NAMALWA (cell line): ENCODE data around the gene DIP2A.
"Not testable (repeated sequence)": the region's sequence is repeated elsewhere in the genome, so short reads cannot be mapped to it uniquely, and the experiment has no call there.

Source experiments
- DNase-seq: peaks from one replicate; pipeline ENCODE4 v3.0.0-alpha.2; 2015; ENCODE audit warnings: low spot score

DIP2A gene

DNA sequence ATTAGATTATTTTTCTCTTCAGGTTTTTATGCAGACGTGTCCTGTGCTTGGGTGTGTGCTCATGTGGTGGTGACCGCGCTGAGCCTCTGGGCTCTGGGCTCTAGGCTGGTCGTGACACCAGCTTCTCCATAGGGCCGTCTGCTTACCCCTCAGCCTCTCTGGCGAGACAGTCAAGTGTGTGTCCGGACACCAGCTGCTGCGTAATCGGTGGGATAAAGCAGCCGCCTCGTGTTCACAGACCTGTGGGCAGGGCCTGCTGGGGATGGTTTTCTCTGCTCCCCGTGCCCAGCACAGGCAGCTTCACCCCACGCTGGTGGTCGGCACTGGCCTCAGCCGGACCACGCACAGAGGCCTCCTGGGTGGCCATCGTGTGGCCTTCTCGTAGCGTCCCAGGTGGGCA lies 33.6 kb upstream of the DIP2A start:
- DNase-seq: no peak

DNA sequence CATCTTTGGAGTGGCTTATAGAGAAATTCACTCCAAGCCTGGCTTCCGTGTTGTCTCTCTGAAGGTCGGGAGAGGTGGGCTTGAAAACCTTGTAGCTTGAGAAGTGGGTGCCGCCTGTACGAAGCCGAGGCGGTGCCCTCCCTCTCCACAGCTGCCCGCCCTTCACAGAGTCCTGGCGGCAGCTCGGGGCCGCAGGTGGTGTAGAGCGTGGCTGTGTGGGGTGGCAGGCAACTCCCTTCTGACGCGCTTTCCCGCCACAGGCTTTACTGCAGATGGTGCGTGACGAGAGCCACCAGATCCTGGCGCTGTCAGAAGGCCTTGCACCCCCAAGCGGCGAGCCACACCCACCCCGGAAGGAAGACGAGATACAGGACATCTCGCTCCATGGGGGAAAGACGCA lies 33.1 kb upstream of the DIP2A start:
- DNase-seq: no peak

DNA sequence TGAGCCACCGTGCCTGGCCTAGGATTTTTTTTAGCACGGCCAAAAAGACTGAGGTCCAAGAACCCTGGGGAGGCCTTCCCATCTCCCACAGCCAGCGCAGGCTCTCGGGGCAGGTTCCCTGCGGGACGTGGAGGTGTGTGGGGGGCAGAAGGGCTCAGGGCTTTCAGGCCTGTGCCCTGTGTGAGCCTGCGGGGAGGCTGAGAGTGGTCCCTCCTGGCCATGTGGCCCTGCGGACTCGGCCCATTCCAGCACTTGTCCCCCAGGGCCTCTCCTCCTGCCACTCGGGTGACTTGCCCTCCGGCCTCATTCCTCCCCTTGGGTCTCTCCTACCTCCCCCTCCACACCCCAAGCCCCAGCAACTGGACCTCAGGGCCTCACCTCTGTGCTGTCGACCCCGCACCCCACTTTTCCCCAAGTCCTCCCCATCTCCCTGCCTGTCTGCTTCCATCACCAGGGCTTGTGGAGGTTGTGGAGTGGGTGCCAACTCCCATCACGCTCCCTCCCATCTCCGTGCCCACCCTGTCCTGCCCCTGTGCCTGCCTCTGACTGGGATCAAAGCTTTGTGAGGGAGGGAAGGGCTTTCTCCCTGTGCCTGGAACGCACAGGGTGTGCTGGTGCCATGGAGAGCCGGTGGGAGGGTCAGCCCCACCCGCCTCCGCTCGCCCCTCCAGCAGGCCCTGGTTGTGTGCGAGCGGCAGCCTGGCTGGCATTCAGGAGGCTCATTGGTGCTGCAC lies 32.2 kb upstream of the DIP2A start:
- no peak for DNase-seq

DNA sequence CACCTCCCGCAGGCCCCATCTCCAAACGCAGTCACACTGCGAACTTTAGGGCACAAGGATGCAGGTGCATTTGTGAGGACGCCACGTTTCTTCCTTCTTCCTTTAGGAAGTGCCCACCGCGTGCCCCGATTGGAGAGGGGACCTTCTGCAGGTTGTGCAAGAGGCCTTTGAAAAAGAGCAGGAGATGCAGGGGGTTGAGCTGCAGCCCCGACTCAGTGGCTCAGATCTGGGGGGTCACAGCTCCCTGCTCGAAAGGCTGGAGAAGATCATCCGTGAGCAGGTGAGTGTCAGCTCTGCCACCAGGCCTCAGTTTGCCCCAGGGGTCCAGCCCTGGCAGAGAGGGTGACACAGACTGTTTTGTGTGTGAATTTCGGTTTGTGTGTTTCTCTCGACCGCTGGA lies 31.2 kb upstream of the DIP2A start:
- no peak for DNase-seq

DNA sequence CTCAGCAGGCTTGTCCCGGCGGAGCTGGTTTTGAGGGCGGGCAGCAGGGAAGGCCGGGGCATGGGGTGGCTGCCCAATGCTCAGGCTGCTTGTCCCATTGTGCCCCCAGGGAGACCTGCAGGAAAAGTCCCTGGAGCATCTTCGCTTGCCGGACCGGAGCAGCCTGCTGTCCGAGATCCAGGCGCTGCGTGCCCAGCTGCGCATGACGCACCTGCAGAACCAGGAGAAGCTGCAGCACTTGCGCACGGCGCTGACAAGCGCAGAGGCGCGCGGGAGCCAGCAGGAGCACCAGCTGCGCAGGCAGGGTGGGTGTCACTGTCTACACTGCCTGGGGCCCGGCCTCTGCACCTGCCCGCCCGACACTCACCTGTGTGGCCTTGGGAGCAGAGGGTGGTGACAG lies 30.4 kb upstream of the DIP2A start:
- no peak for DNase-seq

DNA sequence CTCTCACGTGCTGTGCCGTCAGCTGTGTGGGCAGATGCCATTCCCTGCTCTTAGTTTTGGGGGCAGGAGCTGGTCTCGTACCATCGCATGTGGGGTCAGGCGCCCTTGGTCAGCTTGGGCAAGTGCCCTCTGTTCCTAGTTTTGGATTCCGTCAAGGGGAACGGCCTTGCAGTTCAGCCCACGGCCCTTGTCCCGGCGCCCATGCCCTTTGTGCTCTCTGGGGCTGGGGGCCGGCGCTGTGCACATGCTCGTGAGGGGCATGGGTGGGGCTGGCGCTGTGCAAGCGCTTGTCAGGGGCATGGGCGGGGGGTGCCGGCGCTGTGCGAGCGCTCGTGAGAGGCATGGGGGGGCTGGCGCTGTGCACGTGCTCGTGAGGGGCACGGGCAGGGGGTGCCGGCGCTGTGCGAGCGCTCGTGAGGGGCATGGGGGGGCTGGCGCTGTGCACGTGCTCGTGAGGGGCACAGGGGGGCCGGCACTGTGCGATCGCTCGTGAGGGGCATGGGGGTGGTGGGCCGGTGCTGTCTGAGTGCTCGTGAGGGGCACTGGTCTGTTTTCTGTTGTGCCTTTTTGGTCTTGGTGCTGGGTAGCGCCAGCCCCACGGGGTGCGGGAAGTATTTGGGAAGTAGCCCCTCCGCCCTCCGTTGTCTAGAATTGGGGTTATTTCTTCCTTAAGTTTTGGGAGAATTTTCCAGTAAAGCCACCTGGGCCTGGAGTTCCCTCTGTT lies 29.5 kb upstream of the DIP2A start:
- no peak for DNase-seq

DNA sequence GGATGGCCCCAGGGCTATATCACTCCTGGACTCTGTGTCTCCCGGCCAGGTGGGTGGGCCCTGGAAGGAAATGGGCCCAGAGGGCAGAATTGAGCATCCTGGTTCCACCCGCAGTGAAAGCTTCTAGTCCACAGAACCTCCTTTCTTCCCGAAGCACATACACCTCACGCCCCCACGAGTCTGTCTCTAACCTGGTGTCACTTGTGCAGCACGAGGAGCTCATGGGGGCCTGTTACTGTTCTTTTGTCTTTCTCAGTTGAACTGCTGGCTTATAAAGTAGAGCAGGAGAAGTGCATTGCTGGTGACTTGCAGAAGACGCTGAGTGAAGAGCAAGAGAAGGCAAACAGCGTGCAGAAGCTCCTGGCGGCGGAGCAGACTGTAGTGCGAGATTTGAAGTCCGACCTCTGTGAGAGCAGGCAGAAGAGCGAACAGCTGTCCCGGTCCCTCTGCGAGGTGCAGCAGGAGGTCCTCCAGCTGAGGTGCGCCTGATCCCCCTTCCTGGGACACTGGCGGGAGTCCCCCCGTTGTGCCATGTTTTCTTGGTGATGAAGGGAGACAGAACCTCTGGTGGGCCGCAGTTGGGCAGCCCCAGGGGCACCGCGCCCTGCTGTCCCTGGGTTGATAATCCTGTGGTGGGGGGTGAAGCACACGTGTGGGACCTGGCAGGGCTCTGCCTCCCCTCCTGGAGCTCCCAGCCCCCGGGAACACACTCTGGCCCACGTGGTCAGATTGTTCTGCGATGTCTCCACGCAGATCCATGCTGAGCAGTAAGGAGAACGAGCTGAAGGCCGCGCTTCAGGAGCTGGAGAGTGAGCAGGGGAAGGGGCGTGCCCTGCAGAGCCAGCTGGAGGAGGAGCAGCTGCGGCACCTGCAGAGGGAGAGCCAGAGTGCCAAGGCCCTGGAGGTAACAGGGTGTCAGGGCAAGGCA lies 28.7 kb upstream of the DIP2A start:
- no peak for DNase-seq

DNA sequence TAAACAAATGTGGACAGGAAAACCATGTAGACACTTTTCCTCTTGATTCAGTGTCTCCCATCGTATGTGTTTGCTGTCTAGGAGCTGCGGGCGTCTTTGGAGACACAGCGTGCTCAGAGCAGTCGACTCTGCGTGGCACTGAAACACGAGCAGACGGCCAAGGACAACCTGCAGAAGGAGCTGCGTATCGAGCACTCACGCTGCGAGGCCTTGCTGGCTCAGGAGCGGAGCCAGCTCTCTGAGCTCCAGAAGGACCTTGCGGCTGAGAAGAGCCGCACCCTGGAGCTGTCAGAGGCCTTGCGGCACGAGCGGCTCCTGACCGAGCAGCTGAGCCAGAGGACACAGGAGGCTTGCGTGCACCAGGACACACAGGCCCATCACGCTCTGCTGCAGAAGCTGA lies 27.2 kb upstream of the DIP2A start:
- DNase-seq: no peak

DNA sequence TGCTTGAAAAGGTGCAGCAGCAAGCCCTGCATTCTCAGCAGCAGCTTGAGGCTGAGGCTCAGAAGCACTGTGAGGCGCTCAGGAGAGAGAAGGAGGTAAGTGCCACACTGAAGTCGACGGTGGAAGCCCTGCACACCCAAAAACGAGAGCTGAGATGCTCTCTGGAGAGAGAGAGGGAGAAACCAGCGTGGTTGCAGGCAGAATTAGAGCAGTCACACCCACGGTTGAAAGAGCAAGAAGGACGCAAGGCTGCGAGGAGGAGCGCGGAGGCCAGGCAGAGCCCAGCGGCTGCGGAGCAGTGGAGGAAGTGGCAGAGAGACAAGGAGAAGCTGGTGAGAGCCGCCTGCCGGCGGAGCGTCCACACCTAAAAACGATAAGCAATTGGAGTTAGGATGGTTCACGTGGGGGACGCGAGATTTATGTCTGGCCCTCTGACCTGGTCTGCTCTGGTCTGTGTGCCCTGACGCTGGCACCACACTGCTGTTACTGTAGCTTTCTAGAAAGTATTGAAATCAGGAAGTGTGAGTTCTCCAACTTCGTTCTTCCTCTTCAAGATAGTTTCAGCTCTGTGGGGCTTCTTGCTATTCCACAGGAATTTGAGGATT lies 26.7 kb upstream of the DIP2A start:
- DNase-seq: no peak

DNA sequence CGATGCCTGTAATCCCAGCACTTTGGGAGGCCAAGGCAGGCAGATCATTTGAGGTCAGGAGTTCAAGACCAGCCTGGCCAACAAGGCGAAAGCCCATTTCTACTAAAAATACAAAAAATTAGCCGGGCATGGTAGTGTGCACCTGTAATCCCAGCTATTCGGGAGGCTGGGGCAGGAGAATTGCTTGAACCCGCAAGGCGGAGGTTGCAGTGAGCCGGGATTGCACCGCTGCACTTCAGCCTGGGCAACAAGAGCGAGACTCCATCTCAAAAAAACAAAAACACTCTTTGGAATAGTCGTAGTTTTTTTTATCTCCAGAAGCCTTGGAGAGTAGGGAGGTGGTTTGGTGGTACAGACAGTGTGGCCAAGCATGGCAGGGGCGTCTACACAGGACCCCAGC lies 25.6 kb upstream of the DIP2A start:
- DNase-seq: not testable (repeated sequence)

DNA sequence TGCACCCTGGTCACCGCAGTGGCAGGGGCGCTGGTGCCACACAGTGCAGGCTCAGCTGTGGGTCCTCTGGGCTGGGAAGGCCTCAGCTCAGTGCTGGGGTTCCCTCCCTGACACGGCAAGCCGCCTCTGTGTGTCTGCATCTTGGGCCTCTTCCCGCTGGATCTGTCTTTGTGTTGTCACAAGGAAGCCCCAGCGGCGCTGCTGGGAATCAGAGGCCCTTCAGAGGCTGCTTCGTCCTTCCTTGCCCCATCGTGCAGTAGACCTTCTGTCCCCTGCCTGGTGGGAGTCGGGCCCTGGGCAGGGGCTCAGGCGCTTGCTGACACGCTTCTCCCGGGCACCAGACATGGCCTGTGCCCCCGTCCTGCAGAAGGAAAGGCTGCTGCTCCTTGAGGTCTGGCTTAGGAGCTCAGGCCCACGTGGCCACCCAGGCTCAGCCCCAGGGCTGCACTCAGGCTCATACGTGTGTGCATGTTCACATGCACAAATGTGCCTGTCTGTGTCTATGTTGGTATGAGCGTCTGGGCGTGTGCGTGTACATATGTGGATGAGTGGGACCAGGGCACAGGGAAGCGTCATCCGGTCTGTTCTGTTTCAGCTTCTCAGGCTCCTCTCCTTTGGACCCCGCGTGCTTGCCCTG lies 24.3 kb upstream of the DIP2A start:
- DNase-seq: no peak

DNA sequence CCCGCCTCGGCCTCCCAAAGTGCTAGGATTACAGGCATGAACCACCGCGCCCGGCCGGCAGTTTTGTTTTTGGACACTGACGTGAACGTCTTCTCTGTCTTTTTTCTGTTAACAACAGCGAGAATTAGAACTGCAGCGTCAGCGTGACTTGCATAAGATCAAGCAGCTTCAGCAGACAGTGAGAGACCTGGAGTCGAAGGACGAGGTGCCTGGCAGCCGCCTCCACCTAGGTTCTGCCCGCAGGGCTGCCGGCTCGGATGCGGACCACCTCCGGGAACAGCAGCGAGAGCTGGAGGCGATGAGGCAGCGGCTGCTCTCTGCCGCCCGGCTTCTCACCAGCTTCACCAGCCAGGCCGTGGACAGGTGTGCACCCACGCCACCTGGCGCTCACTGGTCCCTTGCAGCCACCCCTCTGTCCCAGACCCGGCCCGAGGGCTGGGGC lies 22.9 kb upstream of the DIP2A start:
- no peak for DNase-seq

DNA sequence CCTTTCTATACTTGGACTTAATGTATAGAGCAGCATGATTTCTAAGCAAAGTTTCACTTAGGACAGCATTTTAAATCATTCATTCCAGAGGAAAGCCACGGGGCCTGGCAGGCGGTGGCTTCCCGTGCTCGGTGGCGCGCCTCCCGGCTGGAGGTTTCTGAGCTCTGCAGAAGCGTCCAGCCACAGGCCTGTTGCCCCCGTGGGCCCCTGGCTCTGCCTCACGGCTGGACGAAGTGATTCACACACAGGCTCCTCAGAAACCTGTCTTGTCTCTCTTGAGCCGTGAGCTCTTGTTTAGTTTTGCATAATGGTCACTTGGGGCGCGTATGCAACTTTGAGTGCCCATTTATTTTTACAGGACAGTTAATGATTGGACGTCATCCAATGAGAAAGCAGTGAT lies 22.1 kb upstream of the DIP2A start:
- no peak for DNase-seq

DNA sequence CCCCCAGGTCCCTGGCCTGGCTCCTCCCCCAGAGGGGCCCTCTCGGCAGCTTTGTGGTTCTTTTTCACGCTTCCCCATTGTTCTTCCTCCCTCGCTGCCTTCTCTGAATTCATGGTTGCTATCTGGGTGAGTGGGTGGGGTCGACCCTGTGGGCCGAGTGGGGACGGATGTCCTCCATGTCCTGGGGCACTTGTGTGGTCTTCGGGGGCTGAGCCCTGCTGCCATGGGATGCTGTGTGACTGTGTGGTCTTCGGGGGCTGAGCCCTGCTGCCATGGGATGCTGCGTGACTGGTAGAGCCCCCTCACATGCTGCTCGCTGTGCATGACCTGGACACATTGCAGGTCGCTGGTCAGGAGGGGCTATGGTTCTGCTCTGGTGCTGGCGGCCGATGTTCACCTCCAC lies 21.6 kb upstream of the DIP2A start:
- DNase-seq: no peak

DNA sequence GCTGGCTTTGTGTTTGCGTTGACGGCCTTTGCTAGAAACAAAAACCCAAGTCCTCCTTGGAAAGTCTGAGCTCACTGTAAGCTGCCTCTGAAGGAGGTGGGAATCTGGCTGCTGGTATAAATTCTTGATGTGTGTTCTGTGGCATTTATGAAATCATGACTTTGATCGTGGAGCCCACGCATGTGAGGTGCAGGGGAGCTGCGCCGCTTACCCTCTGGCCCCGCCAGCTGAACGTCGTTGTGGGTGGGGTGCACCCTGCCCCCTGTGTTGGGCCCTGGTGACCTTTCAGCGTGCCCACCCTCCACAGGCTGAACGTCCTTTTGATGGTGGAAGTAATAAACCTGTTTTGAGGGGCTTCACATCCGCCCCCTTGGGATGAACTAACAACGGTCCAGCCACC lies 21.2 kb upstream of the DIP2A start:
- no peak for DNase-seq

DNA sequence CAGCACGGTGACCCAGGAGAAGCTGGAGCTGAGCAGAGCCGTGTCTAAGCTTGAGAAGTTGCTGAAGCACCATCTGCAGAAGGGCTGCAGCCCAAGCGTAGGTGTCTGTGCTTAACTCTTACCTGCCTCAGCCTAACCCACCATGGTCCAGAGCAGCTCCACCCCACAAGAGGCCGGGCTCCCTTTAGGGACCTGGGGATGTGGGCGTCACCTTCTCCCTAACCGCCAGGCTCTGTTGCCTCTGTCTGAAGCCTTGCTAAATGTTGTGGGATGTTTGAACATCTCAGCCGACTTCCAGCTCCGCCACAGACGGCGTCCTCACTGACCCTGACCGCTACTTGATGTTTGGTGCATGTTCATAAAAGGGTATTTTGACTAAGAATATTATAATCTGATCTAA lies 20.4 kb upstream of the DIP2A start:
- DNase-seq: no peak

DNA sequence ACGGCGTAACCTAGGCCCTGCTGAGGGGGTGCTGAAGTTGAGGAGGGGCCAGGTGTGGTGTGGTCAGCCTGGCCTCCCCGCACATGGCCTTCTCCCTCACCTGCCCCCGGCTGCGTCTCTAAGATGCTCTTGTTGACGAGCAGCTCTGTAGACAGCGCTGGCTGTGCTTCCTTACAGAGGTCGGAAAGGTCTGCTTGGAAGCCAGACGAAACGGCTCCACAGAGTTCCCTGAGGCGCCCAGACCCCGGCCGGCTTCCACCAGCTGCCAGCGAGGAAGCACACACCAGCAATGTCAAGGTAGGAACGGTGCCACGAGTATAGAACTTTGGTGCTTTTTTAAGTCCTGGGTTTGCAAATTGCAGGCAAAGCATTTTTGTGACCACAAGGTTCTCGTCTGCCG lies 18.8 kb upstream of the DIP2A start:
- no peak for DNase-seq

DNA sequence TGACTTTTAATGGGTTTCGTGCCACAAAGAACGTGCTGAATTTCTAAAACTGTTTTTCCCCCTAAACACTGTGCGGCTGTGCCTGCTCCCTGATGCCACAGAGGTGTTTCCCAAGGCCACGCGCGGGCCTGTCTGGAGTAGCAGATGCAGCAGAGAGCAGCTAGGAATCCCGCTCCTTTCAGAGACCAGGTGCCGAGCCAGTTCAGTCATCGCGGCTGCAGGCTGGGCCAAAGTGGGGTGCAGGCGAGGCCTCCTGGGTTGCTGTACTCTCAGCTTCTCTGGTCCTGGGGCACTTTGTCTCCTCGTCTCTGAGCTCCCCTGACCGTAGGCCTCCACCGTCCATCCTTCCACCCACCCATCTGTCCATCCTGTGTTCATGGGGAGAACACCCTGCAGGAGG lies 17.4 kb upstream of the DIP2A start:
- no peak for DNase-seq

DNA sequence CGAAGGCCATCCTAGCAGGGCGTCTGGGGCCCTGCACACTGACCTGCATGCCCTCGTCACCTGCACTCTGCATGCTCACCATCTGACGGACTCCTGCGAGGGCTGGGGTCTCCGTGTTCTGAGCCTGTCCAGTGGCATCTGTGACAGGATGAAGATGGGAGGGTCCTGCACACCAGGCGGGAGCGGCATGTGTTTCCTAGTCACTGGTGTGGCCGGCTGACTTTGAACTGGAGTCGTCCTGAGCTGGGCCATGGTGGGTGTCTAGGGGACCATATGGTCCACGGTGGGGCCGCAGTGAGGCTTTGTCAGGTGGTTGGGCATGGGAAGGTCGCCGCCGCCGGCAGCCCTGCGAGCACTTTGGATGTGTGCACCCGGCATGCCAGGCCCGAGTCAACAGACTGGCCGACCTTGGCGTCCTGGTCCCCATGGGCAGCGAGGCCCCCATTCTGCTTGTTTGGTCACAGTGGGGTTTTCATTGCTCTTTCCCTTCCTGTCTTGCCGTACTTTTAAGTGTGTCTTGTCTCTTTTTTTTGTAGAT lies 16.7 kb upstream of the DIP2A start:
- DNase-seq: no peak

DNA sequence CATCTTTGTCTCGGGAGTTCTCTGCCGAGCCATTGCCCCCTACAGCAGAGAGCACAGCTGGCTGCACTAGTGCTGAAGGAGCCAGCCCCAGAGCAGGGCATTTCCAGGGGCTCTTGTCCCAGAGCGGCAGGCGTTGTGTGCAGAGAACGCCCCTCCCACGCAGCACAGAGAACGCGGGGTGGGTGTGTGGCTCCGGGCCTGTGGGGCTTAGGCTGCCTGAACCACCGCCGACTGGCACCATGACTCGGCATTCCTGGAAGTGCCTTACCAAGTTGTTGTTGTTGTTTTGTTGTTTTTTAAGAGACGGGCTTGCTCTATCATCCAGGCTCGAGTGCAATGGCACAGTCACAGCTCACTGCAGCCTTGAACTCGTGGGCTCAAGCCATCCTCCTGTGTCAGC lies 15.8 kb upstream of the DIP2A start:
- DNase-seq: no peak

DNA sequence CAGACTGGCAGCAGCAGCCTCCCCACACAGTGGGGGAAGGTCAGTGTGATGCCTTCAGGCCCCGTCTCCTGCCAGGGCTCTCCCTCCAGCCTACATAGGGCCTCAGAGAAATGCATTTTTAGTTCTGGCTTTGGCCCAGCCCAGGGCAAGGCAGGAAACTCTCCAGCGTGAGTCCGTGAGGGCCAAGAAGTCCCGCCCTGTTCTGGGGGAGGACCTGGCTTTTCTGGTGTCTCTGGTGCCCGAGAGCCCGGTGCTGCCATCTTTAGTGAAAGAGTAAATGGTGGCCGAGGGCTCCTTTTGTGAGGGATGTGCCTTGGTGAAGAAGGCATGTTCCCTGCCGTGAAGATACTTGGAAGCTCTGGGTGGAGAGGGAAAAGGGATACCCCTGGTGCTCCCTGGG lies 14.8 kb upstream of the DIP2A start:
- no peak for DNase-seq

DNA sequence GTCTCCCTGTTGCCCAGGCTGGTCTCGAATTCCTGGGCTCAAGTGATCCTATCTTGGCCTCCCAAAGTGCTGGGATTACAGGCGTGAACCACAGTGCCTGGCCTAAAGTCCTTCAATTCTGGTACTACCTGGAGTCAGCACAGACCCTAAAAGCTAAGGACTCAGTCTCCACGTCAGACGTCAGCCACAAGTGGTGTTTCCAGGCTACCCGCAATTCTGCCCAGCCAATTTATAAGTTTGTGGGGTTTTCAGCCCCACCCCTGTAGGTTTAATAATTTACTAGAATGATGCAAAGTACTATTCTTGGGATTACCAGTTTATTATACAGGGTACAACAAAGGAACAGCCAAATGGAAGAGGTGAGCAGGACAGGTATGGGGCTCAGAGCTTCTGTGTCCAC lies 10.6 kb upstream of the DIP2A start:
- no peak for DNase-seq
